ENCODE measurements around the gene RASEF.

Gene RASEF

GRCh38 chr9:82993856-82994605, 68.9 kb downstream of the RASEF start:
- no peak for TF ChIP-seq CTCF (conservative IDR thresholded peaks at IDR 0.05; ENCODE audit: low read length)
- no peak overlapping the region for H3K4me3 ChIP-seq (ENCODE audit: low read length)
- DNase-seq (ENCODE audit: low read depth) = no peak

- no peak for DNase-seq (ENCODE audit: low read depth)
- no peak for TF ChIP-seq CTCF (conservative IDR thresholded peaks at IDR 0.05; ENCODE audit: low read length)
- H3K4me3 ChIP-seq (ENCODE audit: low read length) = no peak overlapping the region
Measured at GRCh38 chr9:82991671-82992070, 71.3 kb downstream of the RASEF start.

GRCh38 chr9:82989929-82990328, 73.0 kb downstream of the RASEF start:
- no peak for DNase-seq (ENCODE audit: low read depth)
- TF ChIP-seq CTCF (conservative IDR thresholded peaks at IDR 0.05; ENCODE audit: low read length) = no peak
- no peak overlapping the region for H3K4me3 ChIP-seq (ENCODE audit: low read length)

GRCh38 chr9:82988488-82988887, 74.5 kb downstream of the RASEF start:
- no peak for DNase-seq (ENCODE audit: low read depth)
- no peak for TF ChIP-seq CTCF (conservative IDR thresholded peaks at IDR 0.05; ENCODE audit: low read length)
- no peak overlapping the region for H3K4me3 ChIP-seq (ENCODE audit: low read length)

GRCh38 chr9:82987370-82988189, 75.4 kb downstream of the RASEF start:
- no peak for DNase-seq (ENCODE audit: low read depth)
- H3K4me3 ChIP-seq (ENCODE audit: low read length) = no peak overlapping the region
- TF ChIP-seq CTCF (conservative IDR thresholded peaks at IDR 0.05; ENCODE audit: low read length) = no peak

- TF ChIP-seq CTCF (conservative IDR thresholded peaks at IDR 0.05; ENCODE audit: low read length) = no peak
- no peak overlapping the region for H3K4me3 ChIP-seq (ENCODE audit: low read length)
- DNase-seq (ENCODE audit: low read depth) = no peak
Measured at GRCh38 chr9:82981552-82981951, 81.4 kb downstream of the RASEF start.

- TF ChIP-seq CTCF (conservative IDR thresholded peaks at IDR 0.05; ENCODE audit: low read length) = no peak
- DNase-seq (ENCODE audit: low read depth) = no peak
Measured at GRCh38 chr9:82975176-82975575, 87.8 kb downstream of the RASEF start.

More at GRCh38 chr9:82975176-82975575, 87.8 kb downstream of the RASEF start:
- H3K4me3 ChIP-seq (ENCODE audit: low read length) = no peak overlapping the region

All from AG10803 (cell line).